GM23338 (cell line): ENCODE data around the gene CCIN.
"Not testable (repeated sequence)": the region's sequence is repeated elsewhere in the genome, so short reads cannot be mapped to it uniquely, and the experiment has no call there.

ENCODE experiments used
- EZH2 ChIP-seq: fragments of 200-600 bp; sonication (generic); IDR thresholded peaks from one replicate; pipeline ENCODE4 v1.8.0; 2017; ENCODE audit warnings: antibody characterized with exemption, mild to moderate bottlenecking, low read depth; ENCODE audit not compliant: unreplicated experiment
- NANOG ChIP-seq: IDR thresholded peaks from 2 replicates; pipeline ENCODE4 v1.6.1; 2016; ENCODE audit warnings: antibody characterized with exemption, borderline replicate concordance
- POLR2AphosphoS5 ChIP-seq: IDR thresholded peaks from 2 replicates; pipeline ENCODE4 v1.6.1; 2016; ENCODE audit warnings: antibody characterized with exemption, low read depth
- TF ChIP-seq, protein P1 (sequence below), 2 experiments: fragments of 200-600 bp in 1 of 2; sonication (generic) in 1 of 2; conservative IDR thresholded peaks; 2 replicates each; pipeline versions ENCODE4 v1.5.1 to v1.6.1; 2016 to 2017; ENCODE audit warnings: antibody characterized with exemption in 2 of 2, low read depth in 2 of 2, mild to moderate bottlenecking in 2 of 2, moderate library complexity in 1 of 2
- TF ChIP-seq, protein P2 (sequence below): IDR thresholded peaks from 2 replicates; pipeline ENCODE4 v1.6.1; 2016; ENCODE audit warnings: antibody characterized with exemption

DNA sequence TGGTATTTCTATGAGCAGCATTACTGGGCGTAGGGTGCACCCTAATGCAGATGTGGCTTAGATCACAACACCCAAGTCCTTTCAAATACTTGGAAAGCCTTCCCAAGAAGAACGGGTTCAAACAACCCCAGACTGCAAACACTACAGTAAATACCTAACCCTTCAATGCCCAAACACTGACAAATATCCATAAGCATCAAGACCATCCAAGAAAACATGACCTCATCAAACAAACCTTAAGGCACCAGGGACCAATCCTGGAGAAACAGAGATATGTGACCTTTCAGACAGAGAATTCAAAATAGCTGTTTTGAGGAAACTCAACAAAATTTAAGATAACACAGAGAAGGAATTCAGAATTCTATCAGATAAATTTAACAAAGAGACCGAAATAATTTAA, 6.0 kb downstream of the CCIN start:
- TF ChIP-seq POLR2AphosphoS5, NANOG, EZH2: not testable (repeated sequence)
- TF ChIP-seq, protein P1, sequence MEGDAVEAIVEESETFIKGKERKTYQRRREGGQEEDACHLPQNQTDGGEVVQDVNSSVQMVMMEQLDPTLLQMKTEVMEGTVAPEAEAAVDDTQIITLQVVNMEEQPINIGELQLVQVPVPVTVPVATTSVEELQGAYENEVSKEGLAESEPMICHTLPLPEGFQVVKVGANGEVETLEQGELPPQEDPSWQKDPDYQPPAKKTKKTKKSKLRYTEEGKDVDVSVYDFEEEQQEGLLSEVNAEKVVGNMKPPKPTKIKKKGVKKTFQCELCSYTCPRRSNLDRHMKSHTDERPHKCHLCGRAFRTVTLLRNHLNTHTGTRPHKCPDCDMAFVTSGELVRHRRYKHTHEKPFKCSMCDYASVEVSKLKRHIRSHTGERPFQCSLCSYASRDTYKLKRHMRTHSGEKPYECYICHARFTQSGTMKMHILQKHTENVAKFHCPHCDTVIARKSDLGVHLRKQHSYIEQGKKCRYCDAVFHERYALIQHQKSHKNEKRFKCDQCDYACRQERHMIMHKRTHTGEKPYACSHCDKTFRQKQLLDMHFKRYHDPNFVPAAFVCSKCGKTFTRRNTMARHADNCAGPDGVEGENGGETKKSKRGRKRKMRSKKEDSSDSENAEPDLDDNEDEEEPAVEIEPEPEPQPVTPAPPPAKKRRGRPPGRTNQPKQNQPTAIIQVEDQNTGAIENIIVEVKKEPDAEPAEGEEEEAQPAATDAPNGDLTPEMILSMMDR (conservative IDR thresholded peaks at IDR 0.05; ENCODE audit: low read depth in 2 of 2): not testable (repeated sequence)
- TF ChIP-seq, protein P2, sequence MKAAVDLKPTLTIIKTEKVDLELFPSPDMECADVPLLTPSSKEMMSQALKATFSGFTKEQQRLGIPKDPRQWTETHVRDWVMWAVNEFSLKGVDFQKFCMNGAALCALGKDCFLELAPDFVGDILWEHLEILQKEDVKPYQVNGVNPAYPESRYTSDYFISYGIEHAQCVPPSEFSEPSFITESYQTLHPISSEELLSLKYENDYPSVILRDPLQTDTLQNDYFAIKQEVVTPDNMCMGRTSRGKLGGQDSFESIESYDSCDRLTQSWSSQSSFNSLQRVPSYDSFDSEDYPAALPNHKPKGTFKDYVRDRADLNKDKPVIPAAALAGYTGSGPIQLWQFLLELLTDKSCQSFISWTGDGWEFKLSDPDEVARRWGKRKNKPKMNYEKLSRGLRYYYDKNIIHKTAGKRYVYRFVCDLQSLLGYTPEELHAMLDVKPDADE: not testable (repeated sequence)
